A549 (cell line): Measurements from ENCODE around the gene FRMD4A. TPM values are rescaled to one million over a fixed set of nuclear protein-coding genes. Genes with fewer than 3 reads are reported as not detected.

ENCODE experiments used
- ATAC-seq, 2 experiments: fragments of 200-7000 bp in 1 of 2; fragments of >200 bp in 1 of 2; cut with Nextera tagmentation in 1 of 2; cut with Tn5 transposase in 1 of 2; 3 replicates each; pipeline versions ENCODE4 v1.8.0 to v1.9.1; 2018 to 2020; ENCODE audit warnings: mild to moderate bottlenecking in 1 of 2, moderate library complexity in 1 of 2
- CTCF ChIA-PET: fragments of 300-600 bp; sonication (Branson Sonifier 250); formaldehyde crosslinking; extraction: SDS; loops from one replicate; lab custom pipeline; 2021; ENCODE audit warnings: antibody characterized with exemption, inconsistent platforms; lab: Yijun Ruan, JAX
- POLR2A ChIA-PET: fragments of 350-600 bp; formaldehyde crosslinking; extraction: SDS; loops from one replicate; lab custom pipeline; 2021; ENCODE audit warnings: antibody characterized with exemption, inconsistent platforms; lab: Yijun Ruan, JAX
- DNase-seq, 2 experiments: peaks; one replicate each; pipeline versions ENCODE4 v3.0.0 to v3.0.0-alpha.2; 2011 to 2016; ENCODE audit warnings: low read depth in 1 of 2, low spot score in 1 of 2
- FAIRE-seq: peaks from 2 replicates; lab custom pipeline; 2011; peaks lifted over from hg19 to GRCh38; lab: Jason Lieb, UNC
- H3K27ac ChIP-seq, 2 experiments: fragments of >200 bp; sonication (Bioruptor Twin); formaldehyde crosslinking; 3 replicates each; pipeline ENCODE4 v1.5.1; 2016 to 2017
- H3K4me1 ChIP-seq: fragments of >200 bp; sonication (Bioruptor Twin); formaldehyde crosslinking; 3 replicates; pipeline ENCODE4 v1.6.1; 2016
- H3K4me2 ChIP-seq: fragments of >200 bp; sonication (Bioruptor Twin); formaldehyde crosslinking; 3 replicates; pipeline ENCODE4 v1.6.1; 2016
- H3K4me3 ChIP-seq: fragments of >200 bp; sonication (Bioruptor Twin); formaldehyde crosslinking; 3 replicates; pipeline ENCODE4 v1.5.1; 2016
- H3K9me3 ChIP-seq: fragments of >200 bp; sonication (Bioruptor Twin); formaldehyde crosslinking; 3 replicates; pipeline ENCODE4 v1.6.1; 2016
- CEBPB ChIP-seq, 2 experiments: fragments of >200 bp in 1 of 2; sonication (Bioruptor Twin) in 1 of 2; formaldehyde crosslinking in 1 of 2; IDR thresholded peaks; 2 replicates each; pipeline ENCODE4 v1.6.1; 2012 to 2016
- CHD2 ChIP-seq: fragments of 150-350 bp; IDR thresholded peaks from 2 replicates; pipeline ENCODE4 v1.6.1; 2014; ENCODE audit warnings: low read length; ENCODE audit not compliant: partially characterized antibody
- CTCF ChIP-seq: fragments of >200 bp; sonication (Bioruptor Twin); formaldehyde crosslinking; IDR thresholded peaks from 3 replicates; pipeline ENCODE4 v1.5.1; 2016
- EHF ChIP-seq: fragments of 250-450 bp; sonication (Bioruptor Pico); IDR thresholded peaks from 2 replicates; pipeline ENCODE4 v1.5.0; 2020; ENCODE audit warnings: mild to moderate bottlenecking
- ELK1 ChIP-seq: fragments of 150-350 bp; IDR thresholded peaks from 2 replicates; pipeline ENCODE4 v1.6.1; 2014; ENCODE audit warnings: low read depth, mild to moderate bottlenecking, low read length
- GATA3 ChIP-seq: IDR thresholded peaks from 2 replicates; pipeline ENCODE4 v1.6.1; 2012; ENCODE audit warnings: borderline replicate concordance
- HOXA7 ChIP-seq: fragments of 250-450 bp; sonication (Bioruptor Pico); IDR thresholded peaks from 2 replicates; pipeline ENCODE4 v1.5.0; 2020; ENCODE audit warnings: mild to moderate bottlenecking, moderate library complexity
- HOXB13 ChIP-seq: fragments of 250-450 bp; sonication (Bioruptor Pico); IDR thresholded peaks from 2 replicates; pipeline ENCODE4 v1.5.0; 2020; ENCODE audit warnings: low read depth, mild to moderate bottlenecking, moderate library complexity
- JUNB ChIP-seq: fragments of >200 bp; sonication (Bioruptor Twin); formaldehyde crosslinking; IDR thresholded peaks from 2 replicates; pipeline ENCODE4 v1.6.1; 2016
- KDM5A ChIP-seq: fragments of 200-600 bp; sonication (generic); IDR thresholded peaks from 2 replicates; pipeline ENCODE4 v1.6.1; 2016; ENCODE audit warnings: antibody characterized with exemption, mild to moderate bottlenecking
- NFE2L2 ChIP-seq: fragments of 150-350 bp; conservative IDR thresholded peaks from 2 replicates; pipeline ENCODE4 v1.6.1; 2014; ENCODE audit warnings: low read length
- NPAS2 ChIP-seq: fragments of 250-450 bp; sonication (Bioruptor Pico); IDR thresholded peaks from 2 replicates; pipeline ENCODE4 v1.8.0; 2022; ENCODE audit warnings: mild to moderate bottlenecking, moderate library complexity, borderline replicate concordance
- NR3C1 ChIP-seq: fragments of >200 bp; sonication (Bioruptor Twin); formaldehyde crosslinking; IDR thresholded peaks from 3 replicates; pipeline ENCODE4 v1.6.1; 2017
- RAD21 ChIP-seq, 2 experiments: fragments of >200 bp in 1 of 2; sonication (Bioruptor Twin) in 1 of 2; formaldehyde crosslinking in 1 of 2; IDR thresholded peaks in 1 of 2; conservative IDR thresholded peaks in 1 of 2; 2 replicates in 1 of 2; 3 replicates in 1 of 2; pipeline ENCODE4 v1.6.1; 2012 to 2018; ENCODE audit warnings: inconsistent platforms in 1 of 2
- RARB ChIP-seq: fragments of 250-450 bp; sonication (Bioruptor Pico); IDR thresholded peaks from 2 replicates; pipeline ENCODE4 v1.8.0; 2021; ENCODE audit warnings: mild to moderate bottlenecking, moderate library complexity
- RCOR1 ChIP-seq: fragments of 150-350 bp; IDR thresholded peaks from 2 replicates; pipeline ENCODE4 v1.6.1; 2014; ENCODE audit warnings: antibody characterized with exemption, low read length, low read depth
- RNF2 ChIP-seq: fragments of 200-600 bp; sonication (generic); IDR thresholded peaks from 2 replicates; pipeline ENCODE4 v1.6.1; 2016; ENCODE audit warnings: low read depth, mild to moderate bottlenecking, antibody characterized with exemption, moderate library complexity, borderline replicate concordance
- SMC3 ChIP-seq: fragments of >200 bp; sonication (Bioruptor Twin); formaldehyde crosslinking; IDR thresholded peaks from 3 replicates; pipeline ENCODE4 v1.6.1; 2018; ENCODE audit warnings: inconsistent platforms
- TFCP2L1 ChIP-seq: fragments of 250-450 bp; sonication (Bioruptor Pico); IDR thresholded peaks from 2 replicates; pipeline ENCODE4 v1.5.0; 2021; ENCODE audit warnings: mild to moderate bottlenecking
- ZNF302 ChIP-seq: fragments of 250-450 bp; sonication (Bioruptor Pico); IDR thresholded peaks from 2 replicates; pipeline ENCODE4 v1.9.0; 2021; ENCODE audit warnings: inconsistent platforms, mild to moderate bottlenecking, moderate library complexity
- ZSCAN20 ChIP-seq: fragments of 250-450 bp; sonication (Bioruptor Pico); IDR thresholded peaks from 2 replicates; pipeline ENCODE4 v1.8.0; 2022; ENCODE audit warnings: mild to moderate bottlenecking, moderate library complexity
- WGBS: methylation state at CpG from one replicate; pipeline ENCODE4 v1.1.6; 2017; ENCODE audit errors: missing lambda C conversion rate; 5-methylcytosine and 5-hydroxymethylcytosine counted together
- polyA plus RNA-seq, 4 experiments: library from polyadenylated mRNA; depleted of rRNA in 3 of 4; stranded (reverse); fragments of >200 nt; fragmentation: RNase III in 1 of 4; extraction: RNeasy Plus Mini Kit Qiagen cat#74134 plus additional on column Dnase treatment in 1 of 4; gene quantifications; 2 replicates in 3 of 4; 3 replicates in 1 of 4; pipeline ENCODE4 v1.2.3, GENCODE V29; 2011 to 2017

FRMD4A gene
- polyA plus RNA-seq, 2 of the 4 experiments (the other 2 are of a cell fraction) = 2.5 to 4.7 TPM

GRCh38 chr10:13998163-13998835 is 332.4 kb downstream of the FRMD4A start:
- peaks cover 11% of the 10 kb centered on the region; the same call in 2 of the 3 replicates for H3K9me3 ChIP-seq
- no peak for TF ChIP-seq TFCP2L1
- TF ChIP-seq ZSCAN20 (CRISPR knock-in tag) = no peak
- TF ChIP-seq RCOR1 = no peak
- TF ChIP-seq NFE2L2 = no peak
- no peak for TF ChIP-seq NR3C1
- TF ChIP-seq RARB (CRISPR knock-in tag) = no peak
- TF ChIP-seq HOXA7 (CRISPR knock-in tag) = no peak
- DNase-seq = no peak
- ChIA-PET POLR2A (no interaction called here), CTCF (interaction anchor here (1.1 to 1.5 kb wide), 2 partner anchors 10 to 11 kb away, joined by 3 read pairs; no protein-coding TSS in a partner anchor)
- no peak overlapping the region for H3K4me2 ChIP-seq
- 35% methylated on average over 5 of the region's 5 CpGs for WGBS
- H3K4me3 ChIP-seq = no peak overlapping the region
- no peak overlapping the region for H3K27ac ChIP-seq
- no peaks in the 10 kb centered on the region for H3K4me1 ChIP-seq
- ATAC-seq = no peak
- FAIRE-seq = no peak

GRCh38 chr10:13997650-13998049 is 333.1 kb downstream of the FRMD4A start:
- DNase-seq (no peak), FAIRE-seq (no peak), ATAC-seq (no peak)
- ChIA-PET POLR2A (no interaction called here), CTCF (interaction anchor here (1.1 to 1.5 kb wide), 2 partner anchors 9 to 11 kb away, joined by 3 read pairs; no protein-coding TSS in a partner anchor)
- Histone ChIP-seq H3K4me3 (no peak overlapping the region), H3K27ac (no peak overlapping the region), H3K4me2 (no peak overlapping the region), H3K9me3 (peaks cover 11% of the 10 kb centered on the region; the same call in 2 of the 3 replicates), H3K4me1 (no peaks in the 10 kb centered on the region)
- no peak for TF ChIP-seq RNF2
- TF ChIP-seq CTCF = no peak
- no peak for TF ChIP-seq CHD2
- no peak for TF ChIP-seq JUNB
- no peak for TF ChIP-seq NPAS2 (CRISPR knock-in tag)
- no peak for TF ChIP-seq HOXB13
- TF ChIP-seq GATA3 = no peak
- no peak for TF ChIP-seq ELK1
- no peak for TF ChIP-seq SMC3
- TF ChIP-seq KDM5A = no peak
- TF ChIP-seq NFE2L2 = no peak
- no peak for TF ChIP-seq CEBPB (IDR thresholded peaks at IDR 0.05)
- TF ChIP-seq EHF = no peak
- 7% methylated on average over 2 of the region's 2 CpGs for WGBS

GRCh38 chr10:13994932-13995331 is 335.8 kb downstream of the FRMD4A start:
- CTCF ChIA-PET = no interaction called here
- DNase-seq (no peak), ATAC-seq (no peak), FAIRE-seq (no peak)
- 32% methylated on average over 5 of the region's 5 CpGs for whole genome bisulfite sequencing
- TF ChIP-seq RAD21 (conservative IDR thresholded peaks at IDR 0.05 in 1 of 2, IDR thresholded peaks at IDR 0.05 in 1 of 2) = 0 out of 5 replicates have a peak, but pooled peaks of 1 of the 2 experiments have one; percentile 4
- TF ChIP-seq ZNF302 = no peak
- H3K4me2 ChIP-seq = no peak overlapping the region
- no peaks in the 10 kb centered on the region for H3K4me1 ChIP-seq
- H3K9me3 ChIP-seq = peaks cover 11% of the 10 kb centered on the region; the same call in 2 of the 3 replicates
- H3K4me3 ChIP-seq = no peak overlapping the region
- no peak overlapping the region for H3K27ac ChIP-seq
- POLR2A ChIA-PET = no interaction called here
